H1 (cell line): Measurements from ENCODE around the gene CLDN25. TPM values are rescaled to one million over a fixed set of nuclear protein-coding genes. Genes with fewer than 3 reads are reported as not detected.
"Not testable (repeated sequence)": the region's sequence is repeated elsewhere in the genome, so short reads cannot be mapped to it uniquely, and the experiment has no call there.

ENCODE experiments used
- CTCF ChIA-PET: fragments of 300-600 bp; sonication (Branson Sonifier 250); formaldehyde crosslinking; loops from one replicate; lab custom pipeline; 2021; ENCODE audit not compliant: partially characterized antibody; lab: Charles Lee
- POLR2A ChIA-PET: fragments of 300-600 bp; sonication (Branson Sonifier 250); formaldehyde crosslinking; loops from one replicate; lab custom pipeline; 2021; ENCODE audit warnings: inconsistent platforms; ENCODE audit not compliant: partially characterized antibody; lab: Charles Lee
- DNase-seq, 2 experiments: peaks; one replicate each; pipeline versions ENCODE4 v3.0.0 to v3.0.0-alpha.2; 2010 to 2022; ENCODE audit warnings: low spot score in 2 of 2, low read depth in 1 of 2, mixed read lengths in 1 of 2
- FAIRE-seq: peaks from 2 replicates; lab custom pipeline; 2011; peaks lifted over from hg19 to GRCh38; lab: Jason Lieb, UNC
- H2AFZ ChIP-seq: 2 replicates; pipeline ENCODE4 v1.8.1; 2012; ENCODE audit warnings: low read length, inconsistent platforms
- H2AK5ac ChIP-seq: 2 replicates; pipeline ENCODE4 v1.6.1; 2013; ENCODE audit warnings: low read depth, low read length
- H2BK120ac ChIP-seq: replicated peaks from 2 replicates; pipeline ENCODE3; 2013; ENCODE audit warnings: low read depth, low read length, inconsistent platforms
- H2BK12ac ChIP-seq: 2 replicates; pipeline ENCODE4 v1.6.1; 2013; ENCODE audit warnings: low read depth, low read length
- H2BK15ac ChIP-seq: 2 replicates; pipeline ENCODE4 v1.6.1; 2013; ENCODE audit warnings: low read length
- H2BK20ac ChIP-seq: 2 replicates; pipeline ENCODE4 v1.6.1; 2013; ENCODE audit warnings: low read length
- H2BK5ac ChIP-seq: 2 replicates; pipeline ENCODE4 v1.6.1; 2013; ENCODE audit warnings: low read depth, low read length
- H3K14ac ChIP-seq: 2 replicates; pipeline ENCODE4 v1.6.1; 2013; ENCODE audit warnings: inconsistent platforms; ENCODE audit not compliant: insufficient read length
- H3K18ac ChIP-seq: 2 replicates; pipeline ENCODE4 v1.6.1; 2013; ENCODE audit warnings: low read length; ENCODE audit errors: extremely low read depth
- H3K23ac ChIP-seq: 2 replicates; pipeline ENCODE4 v1.6.1; 2013; ENCODE audit warnings: inconsistent platforms; ENCODE audit not compliant: insufficient read length
- H3K23me2 ChIP-seq: 2 replicates; pipeline ENCODE4 v1.6.1; 2013; ENCODE audit warnings: low read depth, low read length
- H3K27ac ChIP-seq: 2 replicates; pipeline ENCODE4 v1.6.1; 2011; ENCODE audit warnings: low read depth, low read length, inconsistent platforms
- H3K27me3 ChIP-seq, 4 experiments: replicated peaks in 1 of 4; 1 replicate in 1 of 4; 2 replicates in 3 of 4; pipeline versions ENCODE4 v1.6.1 to v1.8.1; 2011 to 2013; ENCODE audit warnings: low read length in 3 of 4, mild to moderate bottlenecking in 3 of 4, inconsistent platforms in 2 of 4, mixed read lengths in 2 of 4, moderate library complexity in 1 of 4; ENCODE audit not compliant: control insufficient read depth in 3 of 4, insufficient read depth in 3 of 4; ENCODE audit errors: extremely low read depth in 1 of 4
- H3K36me3 ChIP-seq, 4 experiments: 2 replicates each; pipeline versions ENCODE4 v1.6.1 to v1.8.1; 2011 to 2013; ENCODE audit warnings: mild to moderate bottlenecking in 4 of 4, low read length in 3 of 4, moderate library complexity in 2 of 4, control low read depth in 1 of 4, inconsistent platforms in 1 of 4; ENCODE audit not compliant: insufficient read depth in 4 of 4, control insufficient read depth in 2 of 4
- H3K4ac ChIP-seq: replicated peaks from 2 replicates; pipeline ENCODE3; 2013; ENCODE audit warnings: low read length, low read depth, mixed read lengths, inconsistent platforms; ENCODE audit not compliant: insufficient read length
- H3K4me1 ChIP-seq, 4 experiments: replicated peaks in 1 of 4; 1 replicate in 1 of 4; 2 replicates in 3 of 4; pipeline versions ENCODE4 v1.6.1 to v1.8.1; 2011 to 2013; ENCODE audit warnings: low read length in 3 of 4, inconsistent platforms in 2 of 4, mixed read lengths in 1 of 4; ENCODE audit not compliant: insufficient read depth in 4 of 4, control insufficient read depth in 3 of 4
- H3K4me2 ChIP-seq, 2 experiments: 2 replicates each; pipeline versions ENCODE4 v1.6.1 to v1.8.1; 2011 to 2013; ENCODE audit warnings: low read depth in 2 of 2, low read length in 2 of 2, control low read depth in 1 of 2, inconsistent platforms in 1 of 2, mild to moderate bottlenecking in 1 of 2; ENCODE audit not compliant: insufficient read depth in 1 of 2
- H3K4me3 ChIP-seq, 4 experiments: fragments of 200-600, 300-600 bp in 1 of 4; sonication (generic), shearing (Covaris generic), sonication (Bioruptor Twin) in 1 of 4; 2 replicates each; pipeline versions ENCODE4 v1.5.1 to v1.8.1; 2011 to 2016; ENCODE audit warnings: low read length in 4 of 4, low read depth in 3 of 4, control low read depth in 2 of 4, inconsistent platforms in 2 of 4, mild to moderate bottlenecking in 2 of 4, mixed read lengths in 1 of 4, moderate library complexity in 1 of 4; ENCODE audit not compliant: insufficient read depth in 2 of 4; ENCODE audit errors: extremely low read depth in 1 of 4
- H3K56ac ChIP-seq: replicated peaks from 2 replicates; pipeline ENCODE3; 2013; ENCODE audit warnings: low read depth, mild to moderate bottlenecking, mixed read lengths, low read length, inconsistent platforms; ENCODE audit not compliant: insufficient read length
- H3K79me1 ChIP-seq: 2 replicates; pipeline ENCODE4 v1.6.1; 2013; ENCODE audit warnings: low read depth, low read length, control low read depth
- H3K79me2 ChIP-seq, 2 experiments: 2 replicates each; pipeline versions ENCODE4 v1.6.1 to v1.8.1; 2012 to 2013; ENCODE audit warnings: low read length in 2 of 2, mild to moderate bottlenecking in 2 of 2, inconsistent platforms in 1 of 2; ENCODE audit not compliant: insufficient read depth in 2 of 2, control insufficient read depth in 1 of 2
- H3K9ac ChIP-seq, 4 experiments: replicated peaks in 1 of 4; 1 replicate in 1 of 4; 2 replicates in 3 of 4; pipeline versions ENCODE4 v1.6.1 to v1.8.1; 2011 to 2013; ENCODE audit warnings: low read depth in 3 of 4, low read length in 3 of 4, control low read depth in 2 of 4, mild to moderate bottlenecking in 2 of 4, moderate library complexity in 2 of 4, inconsistent platforms in 1 of 4; ENCODE audit errors: extremely low read depth in 1 of 4
- H3K9me3 ChIP-seq, 2 experiments: 2 replicates each; pipeline versions ENCODE4 v1.6.1 to v1.8.1; 2012 to 2013; ENCODE audit warnings: mild to moderate bottlenecking in 2 of 2, moderate library complexity in 2 of 2, control low read depth in 1 of 2, inconsistent platforms in 1 of 2, low read depth in 1 of 2, low read length in 1 of 2, mixed read lengths in 1 of 2; ENCODE audit not compliant: insufficient read depth in 2 of 2
- H4K20me1 ChIP-seq, 2 experiments: replicated peaks in 1 of 2; 2 replicates each; pipeline versions ENCODE3 to v1.8.1; 2011 to 2013; ENCODE audit warnings: inconsistent platforms in 2 of 2, low read length in 2 of 2, mild to moderate bottlenecking in 1 of 2; ENCODE audit not compliant: insufficient read depth in 2 of 2, control insufficient read depth in 1 of 2
- H4K5ac ChIP-seq: 2 replicates; pipeline ENCODE4 v1.6.1; 2013; ENCODE audit warnings: low read length, low read depth, mixed read lengths, inconsistent platforms; ENCODE audit not compliant: insufficient read length
- H4K8ac ChIP-seq: 2 replicates; pipeline ENCODE4 v1.8.0; 2013; ENCODE audit warnings: mild to moderate bottlenecking, moderate library complexity, low read length, inconsistent platforms; ENCODE audit not compliant: insufficient read depth; ENCODE audit errors: extremely low read depth
- H4K91ac ChIP-seq: replicated peaks from 2 replicates; pipeline ENCODE3; 2013; ENCODE audit warnings: low read length, mixed read lengths, inconsistent platforms; ENCODE audit not compliant: insufficient read length
- WGBS, 2 experiments: shearing (Covaris generic) in 1 of 2; methylation state at CpG; one replicate each; pipeline versions ENCODE4 v1.1.6 to v1.1.7; 2013 to 2015; ENCODE audit warnings: low lambda C conversion rate in 2 of 2, mixed read lengths in 2 of 2, inconsistent platforms in 1 of 2, low coverage in 1 of 2, missing lambda C conversion rate in 1 of 2; ENCODE audit not compliant: insufficient replicate concordance in 2 of 2, insufficient coverage in 1 of 2, insufficient read length in 1 of 2; ENCODE audit errors: extremely low coverage in 1 of 2, missing lambda C conversion rate in 1 of 2; 5-methylcytosine and 5-hydroxymethylcytosine counted together
- polyA plus RNA-seq, 7 experiments: library from polyadenylated mRNA; depleted of rRNA in 3 of 7; stranded (reverse) in 5 of 7; unstranded in 2 of 7; fragments of >200 nt in 5 of 7; fragments of 200-250 nt in 2 of 7; gene quantifications; 1 replicate in 5 of 7; 2 replicates in 1 of 7; 4 replicates in 1 of 7; pipeline versions ENCODE4 v1.2.1 to v1.2.3, GENCODE V29; 2011 to 2013; ENCODE audit warnings: missing spikeins in 2 of 7, mixed read lengths in 2 of 7
- total RNA-seq: library from RNA; stranded (reverse); fragmentation: NEBNext Ultra II Directional; extraction: Animal tissue kit (Norgen Biotek cat#: 25700); gene quantifications from 2 replicates; pipeline ENCODE4 v1.2.1, GENCODE V29; 2021

CLDN25 gene
- total and polyA plus RNA-seq, 2 of the 8 experiments (the other 6 are each of a cell fraction or from before 2014, with no cell fraction given): not detected

DNA sequence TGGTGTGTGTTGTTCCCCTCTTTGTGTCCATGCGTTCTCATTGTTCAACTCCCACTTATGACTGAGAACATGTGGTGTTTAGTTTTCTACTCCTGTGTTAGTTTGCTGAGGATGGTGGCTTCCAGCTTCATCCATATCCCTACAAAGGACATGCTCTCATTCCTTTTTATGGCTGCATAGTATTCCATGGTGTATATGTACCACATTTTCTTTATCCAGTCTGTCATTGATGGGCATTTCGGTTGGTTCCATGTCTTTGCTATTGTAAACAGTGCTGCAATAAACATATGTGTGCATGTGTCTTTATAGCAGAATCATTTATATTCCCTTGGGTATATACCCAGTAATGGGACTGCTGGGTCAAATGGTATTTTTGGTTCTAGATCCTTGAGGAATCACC is 16.6 kb upstream of the CLDN25 start:
- H3K27ac ChIP-seq, H4K91ac ChIP-seq, DNase-seq, H2BK20ac ChIP-seq, H2BK5ac ChIP-seq, H4K5ac ChIP-seq, H4K8ac ChIP-seq, CTCF ChIA-PET, FAIRE-seq, H2AFZ ChIP-seq, POLR2A ChIA-PET, H2AK5ac ChIP-seq, H3K79me2 ChIP-seq, H3K9me3 ChIP-seq, H3K56ac ChIP-seq, H3K27me3 ChIP-seq, H3K4me3 ChIP-seq, H2BK15ac ChIP-seq, H3K18ac ChIP-seq, H3K79me1 ChIP-seq, H3K23ac ChIP-seq, H3K4me1 ChIP-seq, H3K9ac ChIP-seq, H2BK120ac ChIP-seq, H4K20me1 ChIP-seq, H3K4me2 ChIP-seq, H3K23me2 ChIP-seq, H3K14ac ChIP-seq, H2BK12ac ChIP-seq, H3K4ac ChIP-seq: not testable (repeated sequence)
- 76% methylated on average over 2 of the region's 2 CpGs; no CpG with 5 or more reads in 1 of the 2 experiments for WGBS, 2 experiments
- peaks cover 0 to 25% (median 13%) of the 10 kb centered on the region in 4 experiments; a peak in 7 of 8 replicates for H3K36me3 ChIP-seq
